Subcutaneous abdominal adipose tissue (tissue), 5 donors: ENCODE results near the gene AMPH.
"Not testable (repeated sequence)": the region's sequence is repeated elsewhere in the genome, so short reads cannot be mapped to it uniquely, and the experiment has no call there.

Source experiments
- H3K27ac ChIP-seq: one replicate; pipeline ENCODE4 v1.7.0; 2013; ENCODE audit warnings: low read depth, mild to moderate bottlenecking, inconsistent platforms, low read length, moderate library complexity
- H3K27me3 ChIP-seq, 5 donors: one replicate each; pipeline ENCODE4 v1.7.0; 2013; ENCODE audit warnings: low read length in 5 of 5, inconsistent platforms in 1 of 5; ENCODE audit not compliant: control insufficient read depth in 5 of 5, insufficient read depth in 4 of 5
- H3K36me3 ChIP-seq, 5 donors: one replicate each; pipeline ENCODE4 v1.7.0; 2013; ENCODE audit warnings: low read length in 5 of 5; ENCODE audit not compliant: control insufficient read depth in 5 of 5, insufficient read depth in 5 of 5
- H3K4me1 ChIP-seq, 5 donors: one replicate each; pipeline ENCODE4 v1.7.0; 2013; ENCODE audit warnings: low read length in 5 of 5, mild to moderate bottlenecking in 3 of 5, moderate library complexity in 1 of 5; ENCODE audit not compliant: control insufficient read depth in 5 of 5, insufficient read depth in 5 of 5
- H3K4me3 ChIP-seq, 5 donors: one replicate each; pipeline ENCODE4 v1.7.0; 2013; ENCODE audit warnings: low read length in 5 of 5, low read depth in 1 of 5
- H3K9ac ChIP-seq, 5 donors: one replicate each; pipeline ENCODE4 v1.7.0; 2013; ENCODE audit warnings: low read length in 5 of 5, mild to moderate bottlenecking in 4 of 5, moderate library complexity in 3 of 5
- H3K9me3 ChIP-seq, 5 donors: one replicate each; pipeline ENCODE4 v1.7.0; 2013; ENCODE audit warnings: low read length in 5 of 5; ENCODE audit not compliant: control insufficient read depth in 5 of 5
- donor health status: healthy.
- donor health status: healthy.
- donor health status: healthy.
- donor health status: healthy.
- donor health status: healthy.

Gene AMPH

DNA sequence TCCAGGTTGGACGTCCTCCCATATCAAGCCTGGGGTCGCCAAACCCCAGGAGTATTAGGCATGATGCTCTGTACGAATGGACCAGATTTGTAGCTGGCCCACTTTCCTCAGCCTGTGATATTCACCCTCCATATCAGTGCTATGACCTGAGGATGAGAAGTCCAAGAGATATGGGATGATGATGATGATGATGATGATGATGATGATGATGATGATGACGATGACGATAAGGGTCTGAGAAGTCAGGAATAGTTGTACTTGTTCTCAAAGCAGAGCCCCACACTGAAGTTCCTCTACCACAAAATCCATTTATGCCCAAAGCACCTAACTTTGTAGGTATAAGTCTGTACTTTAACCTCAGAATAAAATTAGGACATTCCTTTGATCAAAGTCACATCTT, 50.7 kb downstream of the AMPH start:
- no peak overlapping the region for H3K27ac ChIP-seq

DNA sequence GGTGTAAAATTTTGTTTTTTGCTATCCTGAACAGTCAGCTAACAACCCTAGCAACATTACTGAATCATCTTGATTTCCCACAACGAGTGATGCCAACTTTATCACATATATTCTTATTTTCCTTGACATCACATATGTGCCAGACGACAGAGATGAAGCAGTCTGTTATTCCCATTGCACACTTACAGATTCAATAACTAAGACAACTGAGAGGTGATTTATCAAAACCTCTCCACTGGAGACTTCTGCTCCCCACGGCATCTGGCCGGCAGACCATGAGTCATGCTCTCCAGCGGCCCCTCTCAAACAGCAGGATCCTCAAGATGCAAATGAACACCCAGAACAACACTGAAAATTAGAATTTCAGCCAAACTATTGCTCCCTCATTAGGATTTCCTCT, 57.1 kb downstream of the AMPH start:
- no peaks in the 10 kb centered on the region for H3K4me1 ChIP-seq
- no peak overlapping the region for H3K9ac ChIP-seq
- no peak overlapping the region for H3K27ac ChIP-seq
- H3K27me3 ChIP-seq = no peaks in the 10 kb centered on the region
- H3K4me3 ChIP-seq = no peak overlapping the region
- H3K36me3 ChIP-seq = no peaks in the 10 kb centered on the region
- peaks cover 0 to 2% (median 0%) of the 10 kb centered on the region in 5 donors for H3K9me3 ChIP-seq

More for the DNA sequence above, 50.7 kb downstream of the AMPH start:
- no peaks in the 10 kb centered on the region for H3K36me3 ChIP-seq
- no peak overlapping the region for H3K4me3 ChIP-seq
- peaks cover 0 to 2% (median 0%) of the 10 kb centered on the region in 5 donors for H3K9me3 ChIP-seq
- H3K27me3 ChIP-seq = no peaks in the 10 kb centered on the region
- H3K4me1 ChIP-seq = peaks cover 0 to 8% (median 2%) of the 10 kb centered on the region in 5 donors
- H3K9ac ChIP-seq = no peak overlapping the region

DNA sequence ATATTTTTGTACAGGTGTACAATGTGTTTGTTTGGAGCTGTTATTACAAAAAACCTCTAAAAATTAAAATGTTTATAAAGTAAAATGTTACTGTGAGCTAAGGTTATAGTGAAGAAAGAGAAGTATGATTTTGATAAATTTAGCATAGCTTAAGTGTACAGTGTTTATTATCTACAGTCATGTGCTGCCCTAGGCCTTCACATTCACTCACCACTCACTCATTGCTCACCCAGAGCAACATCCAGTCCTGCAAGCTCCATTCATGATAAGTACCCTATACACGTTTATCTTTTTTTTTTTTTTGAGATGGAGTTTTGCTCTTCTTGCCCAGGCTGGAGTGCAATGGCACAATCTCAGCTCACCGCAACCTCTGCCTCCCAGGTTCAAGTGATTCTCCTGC, 59.6 kb downstream of the AMPH start:
- H3K9ac ChIP-seq, H3K27ac ChIP-seq, H3K36me3 ChIP-seq, H3K4me1 ChIP-seq, H3K27me3 ChIP-seq, H3K9me3 ChIP-seq, H3K4me3 ChIP-seq: not testable (repeated sequence)

DNA sequence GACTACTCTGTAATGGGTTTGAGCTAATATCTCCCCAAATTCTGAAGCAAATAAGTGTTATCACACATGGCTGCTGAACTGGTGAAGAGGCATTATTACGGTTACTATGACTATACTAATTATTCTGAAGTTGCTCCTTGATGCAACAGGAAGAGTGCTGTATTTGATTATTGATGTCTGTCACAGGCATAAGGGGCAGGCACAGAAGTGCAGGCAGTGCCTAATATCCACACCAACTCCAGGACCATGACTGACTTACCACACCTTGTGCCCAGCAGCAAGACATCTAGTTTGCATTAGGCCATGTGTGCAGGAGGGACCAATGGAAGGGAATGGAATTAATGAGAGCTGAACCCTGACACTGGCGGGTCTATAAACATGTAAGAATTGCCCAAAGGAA, 62.7 kb downstream of the AMPH start:
- no peaks in the 10 kb centered on the region for H3K9me3 ChIP-seq
- no peak overlapping the region for H3K9ac ChIP-seq
- no peak overlapping the region for H3K4me3 ChIP-seq
- H3K27ac ChIP-seq = no peak overlapping the region
- H3K4me1 ChIP-seq = no peaks in the 10 kb centered on the region
- H3K27me3 ChIP-seq = no peaks in the 10 kb centered on the region
- H3K36me3 ChIP-seq = no peaks in the 10 kb centered on the region

DNA sequence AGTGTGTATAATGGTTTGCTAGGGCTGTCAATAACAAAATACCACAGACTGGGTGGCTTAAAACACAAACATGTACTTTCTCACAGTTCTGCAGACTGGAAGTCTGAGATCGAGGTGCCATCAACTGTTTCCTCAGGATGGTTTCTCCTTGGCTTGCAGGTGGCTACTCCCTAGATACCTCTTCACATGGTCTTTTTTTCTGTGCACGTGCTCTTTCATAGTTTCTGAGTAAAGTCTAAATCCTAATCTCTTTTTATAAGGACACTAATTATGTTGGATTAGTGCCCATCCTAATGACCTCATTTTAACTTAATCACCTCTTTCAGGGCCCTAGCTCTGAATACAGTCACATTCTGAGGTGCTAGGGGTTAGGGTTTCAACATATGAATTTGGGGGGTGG, 65.9 kb downstream of the AMPH start:
- H3K27ac ChIP-seq = no peak overlapping the region
- H3K9me3 ChIP-seq = no peaks in the 10 kb centered on the region
- no peak overlapping the region for H3K4me3 ChIP-seq
- H3K4me1 ChIP-seq = no peaks in the 10 kb centered on the region
- H3K27me3 ChIP-seq = no peaks in the 10 kb centered on the region
- no peak overlapping the region for H3K9ac ChIP-seq
- no peaks in the 10 kb centered on the region for H3K36me3 ChIP-seq

DNA sequence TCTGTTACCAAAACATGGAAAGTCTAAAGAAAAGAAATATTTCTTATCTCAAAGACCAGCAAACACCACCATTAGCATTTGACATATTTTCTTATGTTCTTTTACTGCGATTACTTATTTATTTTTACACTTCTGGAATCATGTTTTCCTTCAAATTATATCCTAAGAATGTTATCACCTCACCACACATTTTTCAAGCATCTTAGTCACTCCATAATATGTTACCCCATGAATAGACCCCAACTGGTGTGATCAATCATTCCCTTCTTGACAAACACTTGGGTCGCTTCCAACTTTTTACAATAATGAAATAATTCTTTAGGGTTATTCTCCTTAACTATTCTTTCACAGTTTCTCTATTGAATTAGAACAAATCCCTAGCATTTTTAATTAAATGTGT, 67.4 kb downstream of the AMPH start:
- Histone ChIP-seq H3K27me3 (no peaks in the 10 kb centered on the region), H3K4me1 (no peaks in the 10 kb centered on the region), H3K9ac (no peak overlapping the region), H3K9me3 (no peaks in the 10 kb centered on the region), H3K27ac (no peak overlapping the region), H3K36me3 (no peaks in the 10 kb centered on the region), H3K4me3 (no peak overlapping the region)

DNA sequence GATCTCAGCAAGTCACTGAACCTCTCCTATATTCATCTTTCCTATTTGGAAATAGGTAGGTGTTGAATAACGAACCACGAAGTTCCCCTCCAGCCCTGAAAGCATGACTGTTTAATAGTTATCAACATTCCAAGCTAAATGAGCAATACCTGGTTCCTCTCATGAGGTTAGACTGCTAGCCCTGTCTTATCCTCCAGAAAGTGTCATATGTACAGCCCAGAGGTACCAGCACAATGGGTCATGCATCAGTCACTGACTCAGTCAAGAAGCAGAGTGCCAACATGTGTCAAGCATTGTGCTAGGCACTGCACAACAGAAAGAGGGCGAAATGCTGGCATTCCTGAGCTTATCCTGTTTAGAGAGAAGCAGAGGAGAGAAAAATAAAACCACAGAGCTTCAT, 70.0 kb downstream of the AMPH start:
- H3K9ac ChIP-seq = no peak overlapping the region
- H3K27ac ChIP-seq = no peak overlapping the region
- H3K4me3 ChIP-seq = no peak overlapping the region
- no peaks in the 10 kb centered on the region for H3K4me1 ChIP-seq
- no peaks in the 10 kb centered on the region for H3K9me3 ChIP-seq
- no peaks in the 10 kb centered on the region for H3K36me3 ChIP-seq
- no peaks in the 10 kb centered on the region for H3K27me3 ChIP-seq

DNA sequence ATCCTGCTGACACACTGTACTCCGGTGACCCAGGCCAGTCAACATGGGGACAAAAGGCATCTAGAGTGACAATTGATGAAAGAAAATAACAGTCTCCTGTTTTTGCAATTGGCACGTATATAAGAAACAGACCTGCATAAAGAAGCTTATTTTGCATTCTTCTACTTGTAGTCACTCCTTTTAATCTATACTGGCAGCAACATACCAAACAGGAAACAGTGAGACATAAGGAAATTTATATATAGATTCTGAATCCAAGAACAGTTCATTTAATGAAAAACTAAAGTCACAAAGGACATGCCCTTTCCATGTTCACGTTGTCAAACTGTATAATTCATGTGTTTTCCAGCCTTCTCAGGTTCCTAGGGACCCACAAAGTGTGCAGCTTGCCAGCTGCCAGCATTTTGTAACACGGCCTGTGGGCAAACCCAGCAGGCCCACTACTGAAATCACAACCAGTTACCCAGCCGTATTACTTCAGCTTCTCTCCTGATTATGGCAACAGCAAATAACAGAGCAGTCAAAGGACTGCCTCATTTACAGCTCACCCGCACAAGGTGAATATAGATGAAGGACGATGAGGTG, 72.3 kb downstream of the AMPH start:
- H3K36me3 ChIP-seq = no peaks in the 10 kb centered on the region
- no peak overlapping the region for H3K27ac ChIP-seq
- no peaks in the 10 kb centered on the region for H3K9me3 ChIP-seq
- no peak overlapping the region for H3K4me3 ChIP-seq
- no peaks in the 10 kb centered on the region for H3K27me3 ChIP-seq
- no peaks in the 10 kb centered on the region for H3K4me1 ChIP-seq
- H3K9ac ChIP-seq = no peak overlapping the region

DNA sequence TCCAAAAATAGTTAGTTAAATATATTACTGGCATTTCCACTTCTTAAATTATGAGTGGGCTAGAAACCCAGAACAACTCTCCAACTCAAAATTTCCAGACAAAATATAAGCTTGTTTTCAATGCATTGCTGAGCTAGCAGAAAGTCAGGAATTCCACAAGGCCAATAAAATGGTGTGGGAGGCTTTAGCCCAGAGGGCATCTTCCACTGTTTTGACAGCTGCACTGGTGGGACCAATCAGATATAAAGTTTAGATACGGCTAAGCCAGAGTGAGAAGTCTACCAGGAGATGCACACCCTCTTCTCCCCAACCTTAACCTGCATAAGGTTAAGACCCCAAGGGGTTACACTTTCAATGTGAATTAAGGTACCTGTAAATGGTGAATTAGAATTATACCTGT, 76.6 kb downstream of the AMPH start:
- Histone ChIP-seq H3K4me3 (no peak overlapping the region), H3K9ac (no peak overlapping the region), H3K4me1 (no peaks in the 10 kb centered on the region), H3K27ac (no peak overlapping the region), H3K27me3 (no peaks in the 10 kb centered on the region), H3K9me3 (no peaks in the 10 kb centered on the region), H3K36me3 (no peaks in the 10 kb centered on the region)

DNA sequence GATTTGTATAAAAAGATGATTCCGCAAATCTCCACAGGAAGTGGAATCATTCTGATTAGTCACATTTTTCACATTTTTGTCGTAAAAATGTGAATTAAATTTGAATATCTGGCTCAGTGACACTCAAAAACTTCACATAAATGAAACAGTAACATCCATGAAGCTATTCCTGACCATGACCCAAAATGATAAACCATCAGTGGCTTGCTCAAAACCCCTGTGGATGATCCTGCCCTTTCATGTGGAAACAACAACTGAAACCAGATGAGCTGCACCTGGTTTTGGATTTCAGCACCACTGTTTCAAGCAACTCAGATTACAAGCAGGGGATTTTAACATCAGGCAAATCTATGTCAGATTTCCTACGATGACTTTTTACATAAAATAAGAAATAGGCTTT, 80.3 kb downstream of the AMPH start:
- Histone ChIP-seq H3K9ac (no peak overlapping the region), H3K4me3 (no peak overlapping the region)

DNA sequence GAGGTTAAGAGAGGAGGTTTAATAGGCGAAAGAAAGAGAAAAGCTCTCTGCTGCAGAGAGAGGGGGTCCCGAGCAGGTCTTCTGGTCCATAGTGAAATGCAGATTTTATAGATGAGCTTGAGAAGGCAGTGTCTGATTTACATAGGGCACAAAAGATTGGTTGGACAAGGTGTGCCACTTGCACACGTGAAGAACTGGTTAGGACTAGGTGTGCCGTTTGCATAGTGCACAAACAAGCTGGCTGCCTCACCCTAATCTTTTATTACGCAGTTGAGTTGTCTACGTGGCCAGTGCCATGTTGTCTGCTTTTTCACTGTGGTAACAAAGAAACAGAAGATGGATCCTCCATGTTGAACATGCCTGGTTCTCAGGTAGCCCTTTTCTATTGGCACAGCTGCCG, 82.6 kb downstream of the AMPH start:
- peaks cover 0 to 3% (median 0%) of the 10 kb centered on the region in 5 donors for H3K27me3 ChIP-seq
- H3K9me3 ChIP-seq = no peaks in the 10 kb centered on the region
- no peak overlapping the region for H3K27ac ChIP-seq
- no peak overlapping the region for H3K9ac ChIP-seq
- no peaks in the 10 kb centered on the region for H3K36me3 ChIP-seq
- no peak overlapping the region for H3K4me3 ChIP-seq
- H3K4me1 ChIP-seq = no peaks in the 10 kb centered on the region

More for the DNA sequence above, 80.3 kb downstream of the AMPH start:
- Histone ChIP-seq H3K27me3 (peaks cover 0 to 3% (median 0%) of the 10 kb centered on the region in 5 donors), H3K27ac (no peak overlapping the region), H3K9me3 (no peaks in the 10 kb centered on the region), H3K4me1 (no peaks in the 10 kb centered on the region), H3K36me3 (no peaks in the 10 kb centered on the region)
